Measurements from ENCODE around the gene FLNB.

FLNB gene

GRCh38 chr3:58073301-58074108, 65.3 kb downstream of the FLNB start:
- TF ChIP-seq CTCF (IDR thresholded peaks at IDR 0.05; ENCODE audit: control insufficient read depth, insufficient read depth, low read depth, low read length, missing control alignments), result no peak
- no peak for DNase-seq (ENCODE audit: low read depth)
- H3K4me3 ChIP-seq (ENCODE audit: control insufficient read depth, low read depth, low read length), result no peak overlapping the region

- no peak for TF ChIP-seq CTCF (IDR thresholded peaks at IDR 0.05; ENCODE audit: control insufficient read depth, insufficient read depth, low read depth, low read length, missing control alignments)
- no peak overlapping the region for H3K4me3 ChIP-seq (ENCODE audit: control insufficient read depth, low read depth, low read length)
- DNase-seq (ENCODE audit: low read depth), result no peak
These were observed 66.0 kb downstream of the FLNB start for GRCh38 chr3:58074116-58074715.

- H3K4me3 ChIP-seq (ENCODE audit: control insufficient read depth, low read depth, low read length), result no peak overlapping the region
- no peak for TF ChIP-seq CTCF (IDR thresholded peaks at IDR 0.05; ENCODE audit: control insufficient read depth, insufficient read depth, low read depth, low read length, missing control alignments)
- no peak for DNase-seq (ENCODE audit: low read depth)
These were observed 66.8 kb downstream of the FLNB start for GRCh38 chr3:58074997-58075396.

GRCh38 chr3:58077596-58078285, 69.5 kb downstream of the FLNB start:
- TF ChIP-seq CTCF (IDR thresholded peaks at IDR 0.05; ENCODE audit: control insufficient read depth, insufficient read depth, low read depth, low read length, missing control alignments), result no peak
- DNase-seq (ENCODE audit: low read depth), result no peak
- no peak overlapping the region for H3K4me3 ChIP-seq (ENCODE audit: control insufficient read depth, low read depth, low read length)

GRCh38 chr3:58078610-58079009, 70.4 kb downstream of the FLNB start:
- no peak for TF ChIP-seq CTCF (IDR thresholded peaks at IDR 0.05; ENCODE audit: control insufficient read depth, insufficient read depth, low read depth, low read length, missing control alignments)
- H3K4me3 ChIP-seq (ENCODE audit: control insufficient read depth, low read depth, low read length), result no peak overlapping the region
- DNase-seq (ENCODE audit: low read depth), result no peak

DNA sequence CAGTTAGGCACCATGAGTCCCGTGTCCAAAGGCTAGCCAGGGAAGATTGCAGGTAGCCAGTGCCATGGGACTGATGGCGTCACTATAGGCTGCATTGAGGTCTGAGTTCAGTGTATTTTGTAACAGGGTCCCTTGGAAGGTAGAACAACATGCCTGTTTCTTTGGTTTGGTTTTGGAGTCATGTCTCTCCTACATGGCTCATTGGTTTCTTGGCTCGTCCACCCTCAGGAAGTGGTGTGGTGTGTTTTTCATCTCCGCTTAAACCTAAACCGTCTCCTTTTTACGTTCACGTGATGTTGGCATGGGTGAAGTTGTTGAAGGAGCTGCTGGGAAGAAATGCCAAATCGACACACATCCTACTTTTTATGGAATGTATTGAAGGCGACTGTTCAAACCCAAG, 71.6 kb downstream of the FLNB start:
- no peak for TF ChIP-seq CTCF (IDR thresholded peaks at IDR 0.05; ENCODE audit: control insufficient read depth, insufficient read depth, low read depth, low read length, missing control alignments)
- no peak overlapping the region for H3K4me3 ChIP-seq (ENCODE audit: control insufficient read depth, low read depth, low read length)
- DNase-seq (ENCODE audit: low read depth), result no peak

Measured in AG09309 (cell line).